ENCODE measurements around the gene GRIN2A.

DNA sequence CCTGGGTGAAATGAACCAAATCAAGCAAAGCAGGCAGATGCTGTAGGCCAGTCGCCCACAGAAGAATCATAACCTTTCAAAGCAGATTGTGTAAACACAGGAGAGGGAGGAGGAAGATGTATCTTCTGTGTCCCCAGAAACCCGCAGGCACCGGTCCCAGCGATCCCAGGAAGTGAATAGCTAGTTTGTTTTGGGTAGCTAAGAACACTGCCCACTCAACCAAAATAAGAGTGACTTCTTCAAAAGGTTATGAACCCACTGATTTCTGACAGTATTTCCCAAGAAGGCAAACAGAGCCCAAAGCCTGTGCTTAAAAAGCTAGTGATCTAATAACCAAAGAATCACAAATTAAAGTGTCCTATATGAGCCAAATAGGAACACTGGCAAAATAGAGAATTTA lies 67.8 kb downstream of the GRIN2A start:
- TF ChIP-seq, protein P1, sequence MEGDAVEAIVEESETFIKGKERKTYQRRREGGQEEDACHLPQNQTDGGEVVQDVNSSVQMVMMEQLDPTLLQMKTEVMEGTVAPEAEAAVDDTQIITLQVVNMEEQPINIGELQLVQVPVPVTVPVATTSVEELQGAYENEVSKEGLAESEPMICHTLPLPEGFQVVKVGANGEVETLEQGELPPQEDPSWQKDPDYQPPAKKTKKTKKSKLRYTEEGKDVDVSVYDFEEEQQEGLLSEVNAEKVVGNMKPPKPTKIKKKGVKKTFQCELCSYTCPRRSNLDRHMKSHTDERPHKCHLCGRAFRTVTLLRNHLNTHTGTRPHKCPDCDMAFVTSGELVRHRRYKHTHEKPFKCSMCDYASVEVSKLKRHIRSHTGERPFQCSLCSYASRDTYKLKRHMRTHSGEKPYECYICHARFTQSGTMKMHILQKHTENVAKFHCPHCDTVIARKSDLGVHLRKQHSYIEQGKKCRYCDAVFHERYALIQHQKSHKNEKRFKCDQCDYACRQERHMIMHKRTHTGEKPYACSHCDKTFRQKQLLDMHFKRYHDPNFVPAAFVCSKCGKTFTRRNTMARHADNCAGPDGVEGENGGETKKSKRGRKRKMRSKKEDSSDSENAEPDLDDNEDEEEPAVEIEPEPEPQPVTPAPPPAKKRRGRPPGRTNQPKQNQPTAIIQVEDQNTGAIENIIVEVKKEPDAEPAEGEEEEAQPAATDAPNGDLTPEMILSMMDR (IDR thresholded peaks at IDR 0.05), result no peak
- TF ChIP-seq ZFX (IDR thresholded peaks at IDR 0.05; ENCODE audit: borderline replicate concordance), result no peak
